Activated CD8-positive, alpha-beta memory T cell treated with anti-CD3 and anti-CD28 coated beads, Interleukin-2, amount 10 ng/mL, durations not matched to agents 7 days and 5 days (primary cell): Measurements from ENCODE around the gene CLK3. TPM values are rescaled to one million over a fixed set of nuclear protein-coding genes. Genes with fewer than 3 reads are reported as not detected.
"Not testable (repeated sequence)": the region's sequence is repeated elsewhere in the genome, so short reads cannot be mapped to it uniquely, and the experiment has no call there.

Experiments
- ATAC-seq: fragments of 150-1000 bp; cut with Tn5 transposase; one replicate; pipeline ENCODE4 v1.10.0; 2021; ENCODE audit warnings: moderate library complexity
- CTCF ChIA-PET: fragments of 350-600 bp; sonication (Branson Sonifier 250); formaldehyde crosslinking; loops from one replicate; lab custom pipeline; 2021; ENCODE audit warnings: antibody characterized with exemption; lab: Charles Lee
- DNase-seq: peaks from one replicate; pipeline ENCODE4 v3.0.0-alpha.2; 2020
- H3K27ac Mint-ChIP-seq: one replicate; pipeline ENCODE4 v1.8.0; 2021; ENCODE audit warnings: mild to moderate bottlenecking, mixed read lengths
- H3K27me3 Mint-ChIP-seq: one replicate; pipeline ENCODE4 v1.8.0; 2021; ENCODE audit warnings: mixed read lengths
- H3K36me3 Mint-ChIP-seq: one replicate; pipeline ENCODE4 v1.8.0; 2021; ENCODE audit warnings: mild to moderate bottlenecking, mixed read lengths
- H3K4me1 Mint-ChIP-seq: one replicate; pipeline ENCODE4 v1.8.0; 2021; ENCODE audit warnings: mixed read lengths
- H3K4me3 Mint-ChIP-seq: one replicate; pipeline ENCODE4 v1.8.0; 2021; ENCODE audit warnings: mild to moderate bottlenecking, moderate library complexity, mixed read lengths
- H3K9me3 Mint-ChIP-seq: one replicate; pipeline ENCODE4 v1.8.0; 2022; ENCODE audit warnings: low read depth, mixed read lengths
- total RNA-seq, 2 experiments: library from RNA; stranded (reverse); gene quantifications; one replicate each; pipeline ENCODE4 v1.2.3, GENCODE V29; 2021

Gene CLK3
- total RNA-seq, 2 experiments from 2014 or later, result 120 to 140 TPM

DNA sequence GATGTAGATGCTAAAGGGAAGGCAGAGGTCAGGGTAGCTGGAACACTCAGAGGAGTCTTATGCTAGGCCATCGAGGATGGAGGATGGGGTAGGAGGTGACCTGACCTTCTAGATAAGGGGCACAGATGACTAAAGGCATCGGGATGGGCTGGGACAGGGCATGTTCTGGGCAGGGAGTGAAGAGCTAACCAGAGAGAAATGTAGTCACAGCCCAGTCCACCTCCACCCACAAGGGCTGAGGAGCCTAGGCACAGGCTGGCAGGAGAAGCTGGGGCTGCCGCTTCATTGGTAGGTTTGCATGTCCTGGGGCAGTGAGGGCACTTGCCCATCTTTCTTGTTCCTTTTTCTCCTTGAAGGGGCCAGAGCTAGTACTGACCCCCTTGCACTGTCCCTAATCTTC lies 12.6 kb downstream of the CLK3 start:
- H3K9me3 Mint-ChIP-seq, result no peaks in the 10 kb centered on the region
- CTCF ChIA-PET, result interaction anchor here (0.8 to 2.2 kb wide), 3 partner anchors 11 to 141 kb away, joined by 3 to 8 read pairs (median 4); no protein-coding TSS in a partner anchor
- DNase-seq, result no peak
- ATAC-seq, result no peak
- peak overlapping the region; percentile 12 for H3K27ac Mint-ChIP-seq
- peaks cover 37% of the 10 kb centered on the region for H3K36me3 Mint-ChIP-seq
- H3K4me3 Mint-ChIP-seq, result no peak overlapping the region
- no peaks in the 10 kb centered on the region for H3K27me3 Mint-ChIP-seq
- peaks cover 20% of the 10 kb centered on the region for H3K4me1 Mint-ChIP-seq

DNA sequence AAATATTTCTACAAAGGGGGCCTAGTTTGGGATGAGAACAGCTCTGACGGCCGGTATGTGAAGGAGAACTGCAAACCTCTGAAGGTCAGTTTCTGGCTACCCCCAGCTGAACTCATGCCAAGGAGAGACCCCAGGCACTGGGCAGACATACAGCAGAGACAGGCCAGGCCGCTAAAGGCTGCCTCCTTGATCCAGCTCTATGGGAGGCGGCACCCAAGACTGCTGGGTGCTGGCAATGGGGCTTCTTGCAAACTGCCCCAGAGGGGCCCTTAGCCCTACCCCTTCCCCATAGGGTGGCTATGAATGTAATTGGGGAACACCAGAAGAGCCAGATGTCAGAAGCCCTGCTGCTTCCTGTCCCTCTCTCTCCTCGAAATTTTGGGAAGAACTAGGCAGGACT lies 13.3 kb downstream of the CLK3 start:
- H3K4me1 Mint-ChIP-seq, result peaks cover 20% of the 10 kb centered on the region
- H3K27me3 Mint-ChIP-seq, result no peaks in the 10 kb centered on the region
- H3K36me3 Mint-ChIP-seq, result peaks cover 33% of the 10 kb centered on the region
- no peak for DNase-seq
- H3K27ac Mint-ChIP-seq, result no peak overlapping the region
- no peaks in the 10 kb centered on the region for H3K9me3 Mint-ChIP-seq
- CTCF ChIA-PET, result interaction anchor here (0.8 kb wide), 1 partner anchor 140 kb away, joined by 3 read pairs; no protein-coding TSS in a partner anchor
- H3K4me3 Mint-ChIP-seq, result no peak overlapping the region
- ATAC-seq, result no peak

DNA sequence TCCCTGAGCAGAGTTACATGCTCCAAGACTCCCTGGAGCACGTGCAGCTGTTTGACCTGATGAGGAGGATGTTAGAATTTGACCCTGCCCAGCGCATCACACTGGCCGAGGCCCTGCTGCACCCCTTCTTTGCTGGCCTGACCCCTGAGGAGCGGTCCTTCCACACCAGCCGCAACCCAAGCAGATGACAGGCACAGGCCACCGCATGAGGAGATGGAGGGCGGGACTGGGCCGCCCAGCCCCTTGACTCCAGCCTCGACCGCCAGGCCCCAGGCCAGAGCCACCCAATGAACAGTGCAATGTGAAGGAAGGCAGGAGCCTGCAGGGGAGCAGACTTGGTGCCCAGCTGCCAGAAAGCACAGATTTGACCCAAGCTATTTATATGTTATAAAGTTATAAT lies 14.1 kb downstream of the CLK3 start:
- Mint-ChIP-seq H3K36me3 (peaks cover 29% of the 10 kb centered on the region), H3K4me1 (peaks cover 20% of the 10 kb centered on the region)
- not testable (repeated sequence) for DNase-seq, H3K4me3 Mint-ChIP-seq, H3K27me3 Mint-ChIP-seq, H3K27ac Mint-ChIP-seq, ATAC-seq, H3K9me3 Mint-ChIP-seq
- CTCF ChIA-PET, result interaction anchor here (7.8 to 14.5 kb wide), 3 partner anchors 10 to 255 kb away, joined by 107 to 401 read pairs (median 172); partner anchors contain the start of gene CLK3

DNA sequence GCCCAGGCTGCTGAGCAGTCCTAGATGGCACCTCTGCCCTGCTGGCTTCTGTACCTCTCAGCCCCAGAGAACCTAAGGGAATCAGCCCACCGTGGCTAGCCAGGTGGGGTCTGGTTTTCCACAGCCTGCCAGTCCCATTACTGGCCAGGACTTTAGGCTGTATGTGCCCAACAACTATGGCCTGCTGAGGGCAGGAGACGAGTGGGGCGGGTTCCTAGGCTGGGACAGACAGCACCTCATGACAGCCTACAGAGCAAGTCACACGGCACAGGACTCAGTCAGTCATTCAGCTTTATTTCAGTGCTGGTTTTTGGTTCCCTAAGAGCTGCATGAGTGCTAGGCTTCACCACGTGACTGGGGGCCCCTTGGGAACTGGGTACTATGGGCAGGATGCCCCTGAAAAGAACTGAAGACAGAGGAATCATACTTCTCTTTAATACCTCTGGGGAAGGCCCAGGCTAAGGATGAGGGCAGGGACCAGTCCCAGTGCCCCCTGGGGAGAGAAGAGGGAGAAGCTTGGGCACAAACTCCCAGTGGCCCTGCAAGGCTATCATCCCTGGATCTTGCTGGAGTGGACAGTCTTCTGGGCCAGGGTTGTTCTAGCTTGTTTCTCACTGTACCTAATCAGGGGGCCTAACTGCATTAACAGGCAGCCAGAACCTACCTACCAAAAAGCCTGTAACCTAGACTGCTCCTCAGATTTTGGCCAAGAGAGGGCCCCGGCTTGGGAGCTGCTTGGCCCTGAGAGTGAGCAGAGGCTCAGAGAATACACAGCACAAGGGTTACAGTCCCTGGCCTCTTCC lies 14.8 kb downstream of the CLK3 start:
- ATAC-seq (no peak), DNase-seq (no peak)
- Mint-ChIP-seq H3K27ac (peak overlapping the region; percentile 26), H3K36me3 (peaks cover 31% of the 10 kb centered on the region), H3K9me3 (no peaks in the 10 kb centered on the region), H3K4me3 (no peak overlapping the region), H3K27me3 (no peaks in the 10 kb centered on the region), H3K4me1 (peaks cover 20% of the 10 kb centered on the region)
- CTCF ChIA-PET, result interaction anchor here (1.0 to 14.5 kb wide), 9 partner anchors 11 to 320 kb away, joined by 3 to 401 read pairs (median 7); partner anchors contain the start of gene CLK3

DNA sequence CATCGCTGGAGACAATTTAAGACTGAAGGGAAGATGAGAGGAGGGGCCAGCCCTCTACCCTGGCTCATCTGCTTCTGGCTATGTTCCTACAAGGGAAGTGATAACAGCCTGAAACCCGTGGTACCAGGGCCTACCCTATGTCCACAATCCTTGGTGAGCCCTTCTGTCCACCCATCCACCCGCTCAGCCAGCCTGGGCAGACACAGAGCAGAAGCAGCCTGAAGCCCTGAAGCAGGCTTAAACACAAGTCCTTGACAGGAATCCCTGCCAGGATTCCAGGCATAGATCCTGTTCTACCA lies 15.4 kb downstream of the CLK3 start:
- no peak for ATAC-seq
- H3K4me3 Mint-ChIP-seq, result no peak overlapping the region
- H3K27ac Mint-ChIP-seq, result no peak overlapping the region
- no peak for DNase-seq
- H3K4me1 Mint-ChIP-seq, result peaks cover 16% of the 10 kb centered on the region
- peaks cover 29% of the 10 kb centered on the region for H3K36me3 Mint-ChIP-seq
- no peaks in the 10 kb centered on the region for H3K27me3 Mint-ChIP-seq
- CTCF ChIA-PET, result interaction anchor here (0.6 to 14.5 kb wide), 20 partner anchors 10 to 782 kb away, joined by 3 to 401 read pairs (median 6); partner anchors contain the start of gene CLK3
- H3K9me3 Mint-ChIP-seq, result no peaks in the 10 kb centered on the region

DNA sequence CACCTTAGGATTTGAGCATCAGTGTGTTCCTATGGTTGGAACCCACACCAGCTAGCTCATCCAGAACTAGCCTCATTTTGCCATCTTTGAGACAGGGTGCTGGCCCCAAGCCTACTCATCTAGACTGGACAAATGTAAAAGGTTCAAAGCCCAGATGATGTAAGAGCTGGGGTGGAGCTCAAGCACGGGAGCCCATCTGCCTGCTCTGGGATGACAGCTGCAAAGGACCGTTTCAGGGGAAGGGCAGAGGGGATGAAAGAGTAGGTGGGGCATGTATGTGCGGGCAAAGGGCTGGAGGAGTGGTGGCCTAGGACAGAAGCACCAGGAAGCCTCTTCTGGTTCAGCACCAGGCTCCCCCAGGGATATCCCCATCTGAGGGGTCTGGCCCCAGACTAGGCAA lies 15.8 kb downstream of the CLK3 start:
- no peaks in the 10 kb centered on the region for H3K27me3 Mint-ChIP-seq
- ATAC-seq (no peak), DNase-seq (no peak)
- peaks cover 12% of the 10 kb centered on the region for H3K4me1 Mint-ChIP-seq
- H3K36me3 Mint-ChIP-seq, result peaks cover 29% of the 10 kb centered on the region
- H3K27ac Mint-ChIP-seq, result peak overlapping the region; percentile 37
- H3K4me3 Mint-ChIP-seq, result no peak overlapping the region
- no peaks in the 10 kb centered on the region for H3K9me3 Mint-ChIP-seq
- CTCF ChIA-PET, result interaction anchor here (0.6 to 14.5 kb wide), 36 partner anchors 9 to 781 kb away, joined by 3 to 401 read pairs (median 5); partner anchors contain the start of genes CLK3, CSK and CYP11A1

DNA sequence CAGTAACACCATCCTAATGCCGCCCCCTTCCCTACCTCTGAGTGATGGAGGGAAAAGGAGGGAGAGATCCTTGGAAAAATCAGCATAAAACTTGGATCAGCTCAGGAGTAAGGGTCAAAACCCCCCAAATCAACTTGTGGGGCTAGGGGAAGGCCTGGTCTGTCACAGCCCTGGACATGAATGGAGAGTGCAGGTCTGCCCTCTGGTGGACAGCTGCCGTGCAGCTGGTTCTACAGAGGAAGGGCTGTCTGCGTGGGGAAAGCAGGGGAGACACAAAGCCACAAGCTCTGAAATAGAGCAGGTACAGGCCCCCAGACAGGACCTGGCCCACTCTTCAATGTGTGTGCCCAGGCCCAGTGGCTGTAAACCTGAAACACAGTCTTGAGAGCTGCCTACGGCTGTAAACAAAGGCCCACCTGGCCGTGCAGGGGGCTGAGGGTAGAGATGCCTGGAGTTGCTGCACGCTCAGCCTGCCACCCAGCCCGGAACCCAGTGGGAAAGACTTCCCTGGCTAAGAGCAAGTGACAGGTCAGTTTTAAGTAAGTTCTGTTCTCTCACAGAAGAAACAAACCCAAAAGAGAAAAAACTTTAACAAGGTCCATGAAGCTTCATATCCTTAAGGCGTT lies 16.4 kb downstream of the CLK3 start:
- peak; percentile 55 for ATAC-seq
- no peak overlapping the region for H3K4me3 Mint-ChIP-seq
- peak; percentile 74 for DNase-seq
- CTCF ChIA-PET, result interaction anchor here (0.6 to 14.5 kb wide), 39 partner anchors 9 to 781 kb away, joined by 3 to 401 read pairs (median 5); partner anchors contain the start of genes CLK3, CSK and CYP11A1
- H3K9me3 Mint-ChIP-seq, result no peaks in the 10 kb centered on the region
- H3K4me1 Mint-ChIP-seq, result peaks cover 6% of the 10 kb centered on the region
- no peaks in the 10 kb centered on the region for H3K27me3 Mint-ChIP-seq
- peak overlapping the region; percentile 12 for H3K27ac Mint-ChIP-seq
- H3K36me3 Mint-ChIP-seq, result peaks cover 30% of the 10 kb centered on the region

DNA sequence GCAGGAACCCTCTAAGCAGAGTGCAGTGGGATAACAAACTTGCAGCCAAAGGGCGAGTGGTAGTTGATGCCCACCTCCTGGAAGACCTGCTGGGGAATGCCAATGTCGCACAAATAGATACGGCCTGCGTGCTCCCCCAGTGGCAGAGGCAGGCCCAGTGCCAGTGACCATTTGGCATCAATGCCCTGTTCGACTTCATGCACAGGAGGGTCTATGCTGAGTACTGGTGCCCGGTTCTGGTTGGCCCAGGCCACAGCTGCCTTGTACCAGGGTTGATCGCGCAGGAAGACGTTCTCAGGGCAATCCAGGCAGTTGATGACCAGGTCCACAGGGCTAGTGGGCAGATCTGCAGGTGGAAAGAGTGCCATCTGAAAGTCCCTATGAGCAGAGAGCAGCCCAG lies 17.0 kb downstream of the CLK3 start:
- peaks cover under 1% of the 10 kb centered on the region for H3K4me1 Mint-ChIP-seq
- CTCF ChIA-PET, result interaction anchor here (0.6 to 14.5 kb wide), 33 partner anchors 8 to 329 kb away, joined by 3 to 401 read pairs (median 6); partner anchors contain the start of genes CLK3, CSK and CYP11A1
- ATAC-seq, result no peak
- no peak for DNase-seq
- peaks cover 25% of the 10 kb centered on the region for H3K36me3 Mint-ChIP-seq
- no peak overlapping the region for H3K4me3 Mint-ChIP-seq
- H3K27me3 Mint-ChIP-seq, result no peaks in the 10 kb centered on the region
- H3K27ac Mint-ChIP-seq, result peak overlapping the region; percentile 46
- no peaks in the 10 kb centered on the region for H3K9me3 Mint-ChIP-seq

DNA sequence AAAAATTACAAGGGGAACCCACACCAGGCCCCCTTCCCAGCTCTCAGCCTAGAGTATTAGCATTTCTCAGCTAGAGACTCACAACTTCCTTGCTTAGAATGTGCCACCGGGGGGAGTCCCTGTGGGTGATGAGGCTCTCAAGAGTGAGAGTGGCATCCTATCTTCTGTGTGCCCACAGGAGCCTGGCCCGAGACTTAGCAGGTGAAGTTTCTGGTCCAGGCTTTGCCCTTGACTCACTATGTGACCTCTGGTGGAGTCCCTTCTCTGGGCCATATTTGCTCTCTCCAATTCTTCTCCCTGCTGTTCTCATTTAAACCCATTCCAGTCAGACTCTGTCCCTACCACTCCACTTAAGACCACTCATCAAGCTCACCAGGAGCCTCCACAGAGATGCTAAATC lies 18.1 kb downstream of the CLK3 start:
- no peaks in the 10 kb centered on the region for H3K4me1 Mint-ChIP-seq
- H3K27me3 Mint-ChIP-seq, result no peaks in the 10 kb centered on the region
- H3K27ac Mint-ChIP-seq, result no peak overlapping the region
- no peaks in the 10 kb centered on the region for H3K9me3 Mint-ChIP-seq
- no peak for DNase-seq
- peaks cover 19% of the 10 kb centered on the region for H3K36me3 Mint-ChIP-seq
- H3K4me3 Mint-ChIP-seq, result no peak overlapping the region
- CTCF ChIA-PET, result interaction anchor here (0.6 to 14.5 kb wide), 29 partner anchors 8 to 586 kb away, joined by 3 to 401 read pairs (median 4); partner anchors contain the start of genes CLK3, CYP1A1, RPP25 and SEMA7A
- no peak for ATAC-seq

DNA sequence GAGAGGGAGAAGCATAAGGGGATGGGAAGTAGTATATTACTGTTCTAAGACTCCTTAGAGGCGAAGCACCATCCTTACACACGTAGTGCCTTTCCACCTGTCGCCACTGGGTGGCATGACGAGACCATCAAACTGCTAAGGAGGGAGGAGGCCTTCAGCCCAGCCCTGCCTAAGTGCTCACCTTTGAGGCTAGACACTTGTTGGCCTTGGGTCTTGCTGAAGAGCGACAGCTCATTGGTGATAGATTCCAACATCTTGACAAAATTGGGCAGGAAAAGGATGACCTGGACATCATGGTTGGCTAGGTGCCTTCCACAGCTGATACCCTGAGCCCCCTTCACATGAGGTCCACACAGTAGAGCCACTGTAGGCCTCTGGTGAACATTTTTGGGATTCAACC lies 19.6 kb downstream of the CLK3 start:
- peak; percentile 90 for ATAC-seq
- Mint-ChIP-seq H3K27ac (no peak overlapping the region), H3K4me3 (no peak overlapping the region), H3K36me3 (peaks cover 15% of the 10 kb centered on the region), H3K4me1 (no peaks in the 10 kb centered on the region), H3K9me3 (no peaks in the 10 kb centered on the region), H3K27me3 (no peaks in the 10 kb centered on the region)
- CTCF ChIA-PET, result interaction anchor here (0.6 to 14.5 kb wide), 48 partner anchors 8 to 588 kb away, joined by 3 to 401 read pairs (median 4); partner anchors contain the start of genes CLK3, CYP1A1, CYP1A2 and EDC3
- peak; percentile 84 for DNase-seq

DNA sequence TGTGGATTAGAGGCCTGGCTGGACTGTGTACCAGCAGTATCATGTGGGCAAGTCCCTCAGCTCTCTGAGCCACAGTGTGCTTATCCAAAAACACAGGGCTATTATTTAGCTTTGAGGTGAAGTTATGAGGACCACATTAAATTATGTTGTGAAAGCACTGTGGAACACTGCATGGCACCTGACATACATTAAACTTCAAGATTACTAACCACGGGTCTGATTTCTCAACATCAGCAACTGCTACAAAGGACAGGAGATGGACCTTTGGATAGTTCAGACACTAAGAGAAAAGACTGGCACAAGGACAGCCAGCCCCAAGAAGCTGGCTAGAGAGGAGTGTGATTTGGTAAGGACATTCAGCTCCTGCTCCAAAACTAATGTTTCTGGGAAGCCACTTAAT lies 21.3 kb downstream of the CLK3 start:
- H3K4me3 Mint-ChIP-seq, result no peak overlapping the region
- no peak for ATAC-seq
- peaks cover 2% of the 10 kb centered on the region for H3K4me1 Mint-ChIP-seq
- DNase-seq, result no peak
- no peak overlapping the region for H3K27ac Mint-ChIP-seq
- H3K9me3 Mint-ChIP-seq, result no peaks in the 10 kb centered on the region
- H3K36me3 Mint-ChIP-seq, result peaks cover 15% of the 10 kb centered on the region
- H3K27me3 Mint-ChIP-seq, result no peaks in the 10 kb centered on the region
- CTCF ChIA-PET, result interaction anchor here (1.0 to 14.5 kb wide), 7 partner anchors 14 to 314 kb away, joined by 3 to 401 read pairs (median 11); partner anchors contain the start of gene CLK3

DNA sequence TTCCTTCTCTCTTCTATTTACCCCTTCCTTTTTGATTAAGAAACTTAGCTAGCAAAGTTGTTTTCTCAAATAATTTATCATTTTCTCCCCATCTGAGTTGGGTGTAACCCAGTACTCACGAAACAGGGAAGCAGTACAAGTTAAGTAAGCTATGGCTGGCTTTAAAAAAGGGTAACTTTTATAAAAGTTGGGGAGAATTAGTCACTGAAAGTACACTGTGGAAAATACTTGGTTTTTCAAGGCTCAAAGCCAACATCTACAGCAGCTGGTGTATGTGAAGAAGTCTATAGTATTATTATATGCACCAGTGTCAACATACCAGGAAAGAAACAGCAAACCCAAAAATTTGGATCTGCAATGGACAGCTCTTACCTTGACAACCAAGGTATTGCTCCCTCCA lies 25.5 kb downstream of the CLK3 start:
- ATAC-seq (no peak), DNase-seq (no peak)
- H3K9me3 Mint-ChIP-seq, result no peaks in the 10 kb centered on the region
- CTCF ChIA-PET, result interaction anchor here (0.6 to 14.5 kb wide), 11 partner anchors 8 to 309 kb away, joined by 3 to 401 read pairs (median 3); no protein-coding TSS in a partner anchor
- H3K36me3 Mint-ChIP-seq, result peaks cover 8% of the 10 kb centered on the region
- no peak overlapping the region for H3K4me3 Mint-ChIP-seq
- no peak overlapping the region for H3K27ac Mint-ChIP-seq
- H3K27me3 Mint-ChIP-seq, result no peaks in the 10 kb centered on the region
- H3K4me1 Mint-ChIP-seq, result peaks cover 6% of the 10 kb centered on the region

DNA sequence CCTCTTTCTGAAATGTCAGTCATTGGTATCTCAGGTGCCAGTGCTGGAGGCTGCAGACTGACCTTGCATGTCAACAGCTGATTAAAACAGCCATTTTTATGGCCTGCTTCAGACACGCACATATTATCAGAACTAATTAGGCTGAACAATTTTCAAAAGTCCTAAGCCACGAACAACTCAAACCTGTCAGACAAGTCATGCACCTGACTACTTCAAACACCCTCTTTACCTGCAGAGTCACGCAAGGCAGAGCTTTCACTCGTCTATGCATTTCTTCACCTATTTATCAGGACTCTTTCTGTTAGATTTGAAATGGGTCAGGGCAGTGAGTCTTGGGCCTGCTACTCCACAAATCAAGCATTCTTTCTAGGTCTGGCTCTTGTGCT lies 26.7 kb downstream of the CLK3 start:
- Mint-ChIP-seq H3K27me3 (no peaks in the 10 kb centered on the region), H3K27ac (no peak overlapping the region), H3K4me3 (no peak overlapping the region)

More for the DNA sequence above, 26.7 kb downstream of the CLK3 start:
- no peak for DNase-seq
- CTCF ChIA-PET, result interaction anchor here (1.0 to 14.5 kb wide), 3 partner anchors 9 to 307 kb away, joined by 3 to 401 read pairs (median 6); no protein-coding TSS in a partner anchor
- Mint-ChIP-seq H3K9me3 (no peaks in the 10 kb centered on the region), H3K4me1 (peaks cover 6% of the 10 kb centered on the region), H3K36me3 (peaks cover 9% of the 10 kb centered on the region)
- no peak for ATAC-seq
